CD4-positive, alpha-beta T cell treated with Interferon alpha-2 for 1 hour (primary cell): ENCODE results near the gene TMEM59.
"Not testable (repeated sequence)": the region's sequence is repeated elsewhere in the genome, so short reads cannot be mapped to it uniquely, and the experiment has no call there.

Experiments used
- DNase-seq, 2 donors: peaks; one replicate each; pipeline ENCODE4 v3.0.0-alpha.2; 2020 to 2022

The TMEM59 gene, protein sequence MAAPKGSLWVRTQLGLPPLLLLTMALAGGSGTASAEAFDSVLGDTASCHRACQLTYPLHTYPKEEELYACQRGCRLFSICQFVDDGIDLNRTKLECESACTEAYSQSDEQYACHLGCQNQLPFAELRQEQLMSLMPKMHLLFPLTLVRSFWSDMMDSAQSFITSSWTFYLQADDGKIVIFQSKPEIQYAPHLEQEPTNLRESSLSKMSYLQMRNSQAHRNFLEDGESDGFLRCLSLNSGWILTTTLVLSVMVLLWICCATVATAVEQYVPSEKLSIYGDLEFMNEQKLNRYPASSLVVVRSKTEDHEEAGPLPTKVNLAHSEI

DNA sequence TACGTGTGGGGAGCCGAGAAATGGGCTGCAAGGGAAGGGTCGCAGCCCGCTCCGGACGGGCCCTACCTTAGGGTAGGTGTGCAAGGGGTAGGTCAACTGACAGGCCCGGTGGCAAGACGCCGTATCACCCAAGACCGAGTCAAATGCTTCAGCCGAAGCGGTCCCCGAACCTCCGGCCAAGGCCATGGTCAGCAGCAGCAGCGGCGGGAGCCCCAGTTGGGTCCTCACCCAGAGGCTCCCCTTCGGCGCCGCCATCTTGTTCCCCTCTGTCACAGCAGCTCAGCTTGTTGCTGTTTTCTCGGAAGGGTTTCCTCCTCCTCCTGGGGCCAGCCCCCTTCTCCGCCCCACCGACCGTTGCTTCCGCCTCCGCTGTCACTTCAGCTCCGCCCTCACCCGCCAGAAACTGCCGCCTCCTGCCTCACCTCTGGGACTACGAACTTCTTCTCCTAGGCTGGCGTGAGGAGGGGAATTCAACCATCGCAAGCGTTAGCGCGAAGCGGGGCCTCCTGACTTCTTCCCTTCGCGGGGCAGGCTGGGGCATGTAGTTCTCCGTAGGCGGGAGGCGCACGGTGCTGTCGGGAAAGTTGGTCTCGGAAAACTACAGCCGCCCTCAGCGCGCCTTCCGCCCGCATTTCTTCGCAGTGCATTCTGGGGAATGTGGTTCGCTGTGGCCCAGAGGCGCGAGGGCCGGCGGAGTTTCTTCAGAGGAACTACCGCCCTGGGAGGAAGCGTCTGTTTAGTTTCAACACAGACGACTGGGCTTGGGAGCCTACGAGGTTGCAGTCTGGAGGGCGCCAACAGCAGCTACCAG lies at the start of gene TMEM59, which contains the start of gene TCEANC2:
Gene TMEM59, minus strand, starts transcription at position 271 of the 811 bp plus-strand sequence. Its CDS starts 16 bp downstream, at position 255.
Gene TCEANC2, plus strand, starts transcription at position 675 of the 811 bp plus-strand sequence. CDS start 815 bp downstream, outside the sequence.
- DNase-seq, result peak; percentile 98

DNA sequence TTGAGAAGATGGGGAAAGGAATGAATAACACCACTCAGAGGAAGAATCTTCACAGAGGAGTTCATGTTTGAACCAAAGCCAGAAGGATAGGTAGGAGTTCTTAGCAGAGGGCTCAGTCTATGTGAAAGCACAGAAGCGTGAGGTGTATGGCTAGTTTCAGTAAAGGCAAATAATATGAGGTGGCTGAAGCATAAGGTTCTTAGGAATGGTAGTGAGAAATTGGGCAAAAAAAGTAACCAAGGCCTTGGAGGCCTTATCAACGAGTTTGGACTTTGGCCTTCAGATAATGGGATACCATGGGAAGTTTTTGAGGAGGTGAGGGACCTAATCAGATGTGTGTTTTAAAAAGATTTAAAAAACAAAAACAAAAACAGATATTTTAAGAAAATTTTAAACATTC lies 47.5 kb upstream of the TMEM59 start:
- DNase-seq, result no peak

DNA sequence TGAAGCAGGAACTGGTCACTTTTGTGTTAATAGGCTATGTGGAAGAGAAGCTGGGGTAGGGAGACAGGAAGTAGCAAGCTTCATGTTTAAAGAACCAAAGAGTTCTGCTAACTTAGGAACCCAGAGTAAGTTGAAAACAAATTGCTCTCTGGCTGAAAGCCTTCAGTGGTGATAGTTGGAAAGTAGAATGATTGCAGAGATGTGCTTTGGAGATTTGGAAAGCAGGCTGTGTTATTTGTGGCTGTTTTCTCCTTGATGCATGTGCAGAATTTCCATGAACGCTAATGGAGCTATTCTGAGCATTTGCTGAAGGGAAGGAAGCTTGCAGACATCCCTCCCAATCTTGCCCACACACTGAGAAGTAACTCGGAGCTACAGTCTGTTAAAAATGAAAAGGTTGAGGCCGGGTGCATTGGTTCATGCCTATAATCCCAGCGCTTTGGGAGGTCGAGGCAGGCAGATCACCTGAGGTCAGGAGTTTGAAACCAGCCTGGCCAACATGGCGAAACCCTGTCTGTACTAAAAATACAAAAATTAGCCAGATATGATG lies 46.1 kb upstream of the TMEM59 start:
- DNase-seq, result no peak

DNA sequence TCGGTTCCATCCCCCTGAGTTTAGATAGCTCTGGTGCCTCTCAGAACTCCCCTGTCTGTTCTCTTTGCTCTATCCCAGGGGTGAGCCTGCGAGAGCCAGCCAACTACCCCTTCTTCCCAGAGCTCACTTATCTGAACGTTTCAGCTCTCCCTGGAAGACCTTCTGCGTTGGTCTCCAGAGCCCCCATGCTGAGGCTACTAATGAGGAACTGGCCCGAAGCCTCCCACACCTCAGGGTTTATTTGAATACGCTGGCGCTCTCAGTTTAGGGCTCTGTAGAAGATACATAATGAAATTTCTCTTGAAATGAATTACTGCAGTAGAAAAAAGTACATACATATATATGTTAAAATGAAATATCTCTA lies 43.9 kb upstream of the TMEM59 start:
- DNase-seq, result no peak

DNA sequence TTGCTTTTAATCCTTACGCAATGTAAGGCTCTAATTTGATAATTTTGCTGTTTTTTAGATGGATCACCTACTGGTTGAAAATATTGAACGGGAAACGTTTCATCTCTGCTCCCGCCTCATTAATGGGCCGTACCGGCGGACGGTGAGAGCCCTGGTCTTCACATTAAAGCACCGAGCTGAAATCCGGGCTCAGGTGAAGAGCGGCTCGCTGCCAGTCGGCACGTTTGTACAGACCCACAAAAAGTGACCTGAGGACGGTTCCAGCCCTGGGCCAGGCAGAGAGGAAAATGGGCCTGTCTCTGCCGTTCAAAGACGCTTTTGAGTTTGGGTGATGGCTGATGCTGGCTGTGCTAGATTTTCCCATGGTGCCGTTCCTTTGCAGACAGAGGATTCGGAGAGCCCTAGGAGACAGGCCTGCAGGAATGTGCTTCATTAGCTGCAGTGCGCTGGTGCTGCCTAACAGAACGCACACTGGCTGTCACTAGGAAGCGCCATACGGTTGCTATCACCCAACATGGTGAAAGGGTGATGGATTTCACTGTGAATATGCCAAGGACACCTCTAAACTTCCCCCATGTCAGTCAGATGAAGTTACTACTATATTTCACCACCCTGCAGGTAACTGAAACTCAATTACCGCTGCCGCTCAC lies 43.3 kb upstream of the TMEM59 start:
- DNase-seq, result no peak

DNA sequence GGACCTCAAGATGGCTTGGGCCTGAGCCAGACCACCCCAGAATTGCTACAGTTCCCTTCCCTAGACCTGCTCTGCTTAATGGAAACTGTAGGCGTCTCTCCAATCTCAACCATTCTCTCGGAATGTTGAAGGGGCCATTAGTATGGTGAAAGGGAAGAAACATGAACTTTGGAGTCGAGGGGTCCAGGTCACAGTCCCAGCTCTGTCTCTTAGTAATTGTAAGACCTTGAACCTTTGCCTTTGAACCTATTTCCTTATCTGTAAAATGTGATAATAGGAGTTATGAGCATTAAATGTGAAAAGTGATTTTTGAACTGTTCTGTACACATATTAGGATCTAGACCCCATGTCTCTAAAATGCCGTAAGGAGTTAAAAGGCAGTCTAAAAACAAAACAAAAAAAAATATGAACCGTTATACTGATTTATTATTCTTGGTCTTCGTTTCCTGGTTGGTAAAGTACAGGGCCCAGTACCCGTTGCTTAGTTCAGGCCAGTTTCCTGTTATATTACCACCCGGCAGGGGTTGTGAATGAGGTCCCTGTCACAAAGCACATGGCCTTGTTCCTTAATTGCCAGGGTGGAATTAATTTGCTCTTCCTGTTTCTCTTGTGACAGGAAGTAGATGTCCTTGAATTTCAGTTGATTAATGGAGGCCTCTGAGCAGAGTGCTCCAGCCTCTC lies 42.7 kb upstream of the TMEM59 start:
- DNase-seq, result peak; percentile 11 to 14

DNA sequence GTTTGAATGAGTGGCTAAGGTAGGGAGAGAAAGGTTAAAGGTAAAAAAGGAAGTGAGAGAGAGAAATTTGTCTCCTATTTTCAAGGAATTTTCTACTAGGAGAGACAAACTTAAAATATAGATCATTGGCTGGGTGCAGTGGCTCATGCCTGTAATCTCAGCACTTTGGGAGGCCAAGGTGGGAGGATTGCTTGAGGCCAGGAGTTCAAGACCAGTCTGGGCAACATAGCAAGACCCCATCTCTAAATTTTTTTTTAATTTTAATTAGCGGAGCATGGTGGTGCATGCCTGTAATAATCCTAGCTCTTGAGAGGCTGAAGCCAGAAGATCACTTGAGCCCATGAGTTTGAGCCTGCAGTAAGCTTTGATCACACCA lies 41.7 kb upstream of the TMEM59 start:
- DNase-seq, result not testable (repeated sequence)

DNA sequence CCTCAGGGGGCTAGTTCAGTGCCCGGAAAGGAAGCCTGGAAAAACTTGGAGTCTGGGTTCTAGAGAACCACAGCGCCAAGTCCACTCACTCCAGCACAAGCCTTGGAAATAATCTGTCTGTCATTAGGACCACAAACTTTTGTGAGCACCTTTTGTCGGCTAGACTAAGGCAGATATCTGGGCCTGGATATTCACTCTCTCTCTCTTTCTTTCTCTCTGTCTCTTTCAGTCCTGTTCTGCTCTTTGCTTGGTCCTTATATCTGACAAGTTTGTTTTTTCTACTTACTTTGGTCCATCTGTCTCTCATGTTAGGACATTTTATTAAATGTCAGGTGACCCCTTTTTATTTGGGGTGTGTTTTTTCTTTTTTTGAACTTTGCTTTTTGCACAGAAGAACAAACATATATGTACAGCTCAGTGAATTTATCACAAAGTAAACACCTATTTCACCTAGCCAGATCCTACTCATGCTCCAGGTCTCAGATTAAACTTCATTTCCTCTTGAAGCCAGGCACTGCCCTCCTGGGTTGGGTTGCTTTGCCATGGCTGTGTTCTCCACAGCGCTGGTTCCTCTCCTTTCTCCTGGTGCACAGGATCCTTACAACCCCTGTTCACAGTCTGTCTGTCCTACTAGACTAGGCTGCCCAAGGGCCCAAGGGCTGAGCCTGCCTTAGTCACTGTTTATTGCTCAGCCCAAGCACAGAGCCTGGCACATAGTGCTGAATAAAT lies 41.2 kb upstream of the TMEM59 start:
- no peak for DNase-seq

DNA sequence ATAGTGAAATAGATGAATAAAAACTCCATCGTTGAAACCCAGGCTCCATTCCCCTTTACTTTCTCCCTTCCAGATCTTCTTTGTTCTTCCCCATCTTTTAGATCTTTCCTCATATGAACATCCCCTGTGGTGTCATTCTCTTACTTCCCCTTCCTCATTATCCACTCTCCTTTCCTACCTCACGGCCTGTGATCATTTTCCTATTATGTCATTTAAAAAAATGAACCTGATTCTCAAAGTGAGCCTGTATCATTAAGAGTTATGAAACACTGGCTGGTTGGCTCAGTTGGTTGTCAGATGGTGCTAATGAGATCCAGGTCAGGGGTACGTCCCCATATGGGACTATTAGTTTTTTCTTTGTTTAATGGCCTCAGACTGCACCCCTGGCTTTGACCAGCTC lies 38.7 kb upstream of the TMEM59 start:
- no peak for DNase-seq

DNA sequence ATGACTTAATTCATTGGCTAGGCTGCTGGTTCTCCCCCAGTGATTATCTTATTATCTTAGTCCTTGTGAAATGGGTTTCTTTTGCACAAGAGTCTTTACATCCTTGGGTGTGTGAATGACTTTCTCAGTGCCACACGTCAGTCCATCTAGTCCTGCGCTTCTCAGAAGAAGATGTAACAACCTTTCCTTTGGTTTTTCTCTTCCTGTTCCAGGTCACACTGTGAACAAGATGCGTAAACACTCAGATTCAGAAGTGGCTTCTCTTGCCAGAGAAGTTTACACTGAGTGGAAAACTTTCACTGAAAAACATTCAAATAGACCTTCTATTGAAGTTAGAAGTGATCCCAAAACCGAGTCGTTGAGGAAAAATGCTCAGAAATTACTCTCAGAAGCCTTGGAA lies 35.4 kb upstream of the TMEM59 start:
- DNase-seq, result no peak

DNA sequence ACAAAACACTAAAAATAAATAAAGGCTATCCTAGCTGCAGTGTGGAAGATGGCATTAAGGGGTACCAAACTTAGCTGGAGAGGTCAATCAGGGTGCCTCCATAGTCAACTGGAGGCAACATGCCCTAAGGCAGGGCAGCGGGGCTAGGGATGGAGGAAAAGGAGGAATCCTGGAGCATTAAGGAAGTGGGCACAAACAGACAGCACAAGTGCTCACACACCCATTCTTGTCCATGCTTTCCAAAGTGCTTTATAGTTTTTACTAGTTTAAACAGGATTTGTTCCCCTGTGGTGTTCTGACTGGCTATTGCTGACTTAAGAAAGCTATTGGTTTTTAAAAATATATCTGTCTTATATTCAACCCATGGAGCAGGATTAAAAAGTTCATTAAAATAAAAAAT lies 33.8 kb upstream of the TMEM59 start:
- no peak for DNase-seq

DNA sequence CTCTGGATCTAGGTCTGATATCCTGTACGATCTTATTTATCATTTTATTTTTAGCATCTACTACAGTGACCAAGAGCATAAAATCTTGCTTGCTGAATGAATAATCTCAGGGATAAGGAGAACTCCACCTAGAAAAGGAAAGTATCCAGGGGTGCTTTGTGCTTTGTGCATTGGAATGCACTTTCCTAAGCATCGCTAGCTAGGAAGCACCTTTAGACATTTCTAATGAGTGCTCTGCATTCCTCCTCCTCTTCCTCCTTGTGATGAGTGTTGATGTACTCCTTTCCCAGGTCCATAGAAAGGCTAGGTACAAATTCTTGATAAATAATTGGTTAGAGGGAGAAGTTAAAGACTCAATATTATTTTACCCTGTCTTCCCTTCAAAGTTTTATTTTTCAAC lies 31.8 kb upstream of the TMEM59 start:
- DNase-seq, result no peak

DNA sequence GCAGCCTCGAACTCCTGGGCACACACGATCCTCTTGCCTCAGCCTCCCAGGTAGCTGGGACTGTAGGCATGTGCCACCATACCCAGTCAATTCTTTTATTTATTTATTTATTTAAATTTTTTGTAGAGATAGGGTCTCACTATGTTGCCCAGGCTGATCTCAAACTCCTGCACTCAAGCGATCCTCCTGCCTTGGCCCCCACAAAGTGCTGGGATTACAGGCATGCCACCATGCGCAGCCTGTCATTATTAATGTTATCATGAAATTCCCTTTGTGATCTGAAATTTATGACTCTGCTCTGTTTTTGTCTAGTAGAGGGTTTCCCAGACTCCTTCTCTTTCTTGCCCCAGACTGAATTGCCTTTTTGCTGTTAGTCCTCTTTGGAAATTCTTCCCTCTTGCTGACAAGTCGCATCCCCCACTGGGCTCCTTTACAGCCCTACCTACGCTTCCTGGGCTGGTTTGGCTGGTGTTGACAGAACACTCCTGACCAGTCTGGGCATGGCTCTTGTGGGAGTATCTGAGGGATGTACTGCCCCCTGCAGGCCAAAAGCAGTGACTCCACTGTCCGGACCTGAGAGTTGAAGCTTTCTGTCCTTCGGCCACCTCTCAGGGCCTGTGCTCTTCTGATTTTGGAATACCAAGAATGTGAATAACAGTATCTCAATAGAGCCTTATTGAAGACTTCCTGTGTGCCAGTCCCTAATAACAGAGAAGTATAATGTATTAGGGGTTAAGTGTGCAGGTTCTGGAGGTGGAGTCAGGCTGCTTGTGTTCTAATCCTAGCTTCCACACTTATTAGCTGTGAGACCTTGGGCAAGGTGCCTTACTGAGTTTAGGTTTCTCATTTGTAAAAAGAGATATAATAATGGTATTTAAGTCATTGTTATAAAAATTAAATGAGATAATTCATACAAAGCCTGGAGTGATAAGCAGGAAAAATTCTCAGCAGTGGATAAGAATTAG lies 28.6 kb upstream of the TMEM59 start:
- peak; percentile 46 to 60 for DNase-seq

DNA sequence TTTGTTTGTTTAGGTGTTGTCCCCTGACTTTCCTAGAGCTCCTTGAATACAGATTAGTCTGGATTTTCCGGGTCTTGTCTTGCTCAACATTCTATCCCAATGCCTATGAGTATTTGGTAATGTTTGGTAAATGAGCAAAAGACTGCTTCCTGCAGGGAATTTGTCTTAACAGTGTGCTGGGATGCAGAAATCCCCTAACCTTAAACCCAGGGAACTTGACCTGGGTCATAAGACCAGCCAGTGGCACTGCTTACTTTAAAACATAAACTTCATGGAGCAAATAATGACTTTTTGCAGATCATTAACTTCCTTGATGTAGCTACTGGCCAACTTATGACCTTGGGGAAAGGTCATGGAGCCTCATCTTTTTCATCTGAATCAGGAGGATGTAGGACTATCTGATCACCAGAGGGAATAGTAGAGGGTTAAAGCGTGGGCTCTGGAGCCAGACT lies 27.6 kb upstream of the TMEM59 start:
- DNase-seq, result no peak

DNA sequence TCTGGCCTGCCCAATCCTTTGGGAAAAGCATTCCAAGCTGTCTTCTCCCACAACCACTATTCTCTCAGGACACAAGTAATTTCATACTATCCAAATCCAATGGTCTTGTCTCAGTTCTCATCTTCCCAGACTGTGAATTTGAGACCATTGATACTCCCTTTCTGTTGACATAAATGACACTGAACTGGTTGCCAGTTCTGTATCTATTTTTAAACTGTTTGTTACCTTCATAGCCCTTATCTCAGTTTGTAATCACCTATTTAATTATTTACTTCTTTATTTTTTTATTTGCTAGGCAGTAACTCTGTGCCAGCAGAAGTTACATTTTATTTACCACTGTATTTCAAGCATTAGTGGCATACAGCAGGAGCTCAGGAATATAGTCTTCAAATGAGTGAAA lies 24.4 kb upstream of the TMEM59 start:
- DNase-seq, result no peak

DNA sequence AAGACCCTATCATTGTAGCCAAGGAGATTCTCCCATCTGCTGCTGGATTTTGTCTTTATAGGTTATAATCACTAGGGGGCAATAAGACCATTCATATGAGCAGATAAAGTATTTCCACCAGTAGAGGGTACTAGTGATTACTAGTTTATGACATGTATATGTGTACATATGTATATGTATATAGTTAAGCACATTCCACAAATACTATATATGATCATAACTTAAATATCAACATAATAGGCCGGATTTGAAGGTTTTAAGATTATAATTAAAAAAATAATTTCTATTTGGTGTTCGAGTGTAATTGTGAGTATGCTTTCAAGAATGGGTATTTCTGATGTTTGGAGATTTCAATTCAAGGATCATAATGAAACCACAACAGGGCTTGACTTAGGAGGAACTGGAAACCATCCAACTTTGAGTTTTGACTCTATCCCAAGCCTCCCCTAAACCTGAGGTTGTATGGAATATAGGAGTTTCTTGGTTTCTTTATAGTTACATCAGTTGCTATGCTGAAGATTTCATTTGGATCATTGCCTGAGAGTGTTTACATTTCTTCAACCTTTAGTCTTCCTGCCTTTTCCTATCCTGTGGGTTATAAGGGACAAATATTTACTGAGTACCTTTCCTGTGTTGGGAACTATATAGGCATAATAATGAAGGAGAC lies 17.3 kb upstream of the TMEM59 start:
- peak in 1 of 2 donors; percentile 73 for DNase-seq

DNA sequence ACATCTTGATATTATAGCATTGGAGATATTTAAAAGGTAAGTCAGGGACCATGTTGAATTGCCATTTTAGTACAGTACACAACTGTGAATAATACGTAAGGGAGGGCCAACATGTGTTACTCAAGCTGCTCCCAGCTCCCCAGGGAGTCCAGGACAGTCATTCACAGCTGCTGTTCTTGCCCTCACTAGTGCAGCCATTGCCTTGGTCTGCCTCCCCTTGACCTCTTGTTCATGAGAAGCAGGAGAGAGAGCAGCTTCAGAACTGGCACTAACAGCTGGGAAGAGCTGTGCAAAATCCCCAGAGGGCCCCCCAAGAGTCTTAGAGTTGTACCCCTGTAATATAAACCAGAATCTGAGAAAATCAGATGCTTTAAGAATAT lies 16.8 kb upstream of the TMEM59 start:
- DNase-seq, result no peak

DNA sequence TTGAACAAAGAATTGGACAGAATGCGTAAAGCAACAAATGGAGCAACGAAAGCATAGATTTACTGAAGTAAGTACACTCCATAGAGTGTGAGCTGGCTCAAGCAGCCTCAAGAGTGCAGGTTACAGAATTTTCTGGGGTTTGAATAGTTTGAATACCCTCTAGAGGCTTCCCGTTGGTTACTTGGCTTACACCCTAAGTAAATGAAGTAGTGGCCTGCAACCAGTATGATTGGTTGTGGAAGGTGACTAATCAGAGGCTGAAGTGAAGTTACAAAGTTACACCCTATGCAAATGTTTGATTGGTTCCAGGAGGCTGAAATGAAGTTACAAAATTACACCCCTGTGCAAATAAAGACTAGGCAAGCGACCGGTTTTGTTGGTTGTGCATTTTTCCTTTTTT lies 11.3 kb upstream of the TMEM59 start:
- DNase-seq, result no peak

DNA sequence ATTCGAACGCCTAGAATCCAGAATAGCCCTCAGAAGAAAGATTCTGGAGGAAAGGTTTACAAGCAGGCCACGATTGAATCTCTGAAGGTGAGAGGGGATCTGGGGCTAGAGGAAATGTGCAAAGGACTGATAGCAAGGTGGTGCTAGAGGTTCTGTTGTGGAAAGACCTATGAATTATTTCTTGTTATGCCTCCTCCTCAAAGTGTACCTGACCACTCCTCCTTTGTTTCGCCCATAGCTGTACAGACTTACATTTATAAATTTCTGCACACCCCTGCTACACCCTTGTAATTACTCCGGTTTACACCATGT lies 1.4 kb upstream of the TMEM59 start:
- DNase-seq, result peak in 1 of 2 donors; percentile 10

DNA sequence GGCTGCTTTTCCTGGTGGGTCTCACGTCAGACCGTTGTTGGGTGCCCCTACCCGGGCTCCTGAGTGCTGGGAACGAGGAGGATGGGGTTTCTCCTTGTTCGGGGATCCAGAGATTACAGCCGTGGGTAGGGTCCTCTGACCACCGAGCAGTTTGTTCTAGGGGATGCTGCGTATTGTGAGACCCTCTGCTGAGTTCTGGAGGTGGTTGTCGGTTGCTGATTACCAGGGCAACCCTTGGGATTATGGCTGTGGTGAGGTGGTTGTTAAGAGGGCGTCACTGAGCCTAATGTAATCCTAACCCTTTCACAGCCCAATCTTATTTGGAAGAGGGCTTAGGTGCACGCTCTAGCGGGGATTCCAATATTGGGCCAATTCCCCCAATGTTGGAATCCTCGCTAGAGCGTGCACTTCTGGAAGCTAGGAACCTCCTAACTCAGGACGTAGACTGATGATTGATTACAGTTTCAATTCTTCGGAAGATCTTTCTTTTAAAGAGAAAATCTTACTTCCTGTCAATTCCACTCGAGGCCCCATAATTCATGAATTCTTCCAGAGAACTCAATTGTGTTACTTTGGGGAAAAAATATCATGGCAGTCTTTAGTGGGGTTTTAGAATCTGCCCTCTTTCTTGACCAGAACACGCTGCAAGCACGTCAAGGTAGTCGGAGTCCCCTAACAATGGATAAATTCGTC lies 887 bp upstream of the TMEM59 start:
- no peak for DNase-seq
